ENCODE measurements around the gene SLC22A1. TPM values are rescaled to one million over a fixed set of nuclear protein-coding genes. Genes with fewer than 3 reads are reported as not detected.

The SLC22A1 gene
- total and polyA plus RNA-seq, 4 donors: 0.72 to 2.5 (median 1.3) TPM

GRCh38 chr6:160202411-160202810 lies 80.8 kb downstream of the SLC22A1 start:
- Histone ChIP-seq H3K36me3 (ENCODE audit: control insufficient read depth in 4 of 4, insufficient read depth in 4 of 4, low read length in 4 of 4) (no peaks in the 10 kb centered on the region), H3K4me3 (no peak overlapping the region), H3K9me3 (ENCODE audit: control insufficient read depth in 4 of 4, insufficient read depth in 3 of 4, low read length in 3 of 4) (peaks cover 0 to 2% (median 0%) of the 10 kb centered on the region in 4 donors), H3K4me1 (ENCODE audit: control insufficient read depth in 5 of 5, insufficient read depth in 5 of 5, low read length in 5 of 5) (no peaks in the 10 kb centered on the region), H3K9ac (ENCODE audit: insufficient read depth in 1 of 2, low read length in 2 of 2) (no peak overlapping the region), H3K27me3 (ENCODE audit: control insufficient read depth in 3 of 3, insufficient read depth in 3 of 3, low read length in 2 of 3) (no peaks in the 10 kb centered on the region), H3K27ac (ENCODE audit: low read depth in 1 of 2, low read length in 1 of 2) (no peak overlapping the region)
- peak in 2 of 3 donors; percentile 10 to 56 for DNase-seq
- no peak for TF ChIP-seq CTCF (IDR thresholded peaks at IDR 0.05; ENCODE audit: control extremely low read depth, extremely low read depth)
- no peak for ATAC-seq (ENCODE audit: insufficient read depth, low FRiP score)
- WGBS, 2 donors: 35 to 51% methylated on average over 2 of the region's 2 CpGs

- no peaks in the 10 kb centered on the region for H3K27me3 ChIP-seq (ENCODE audit: control insufficient read depth in 3 of 3, insufficient read depth in 3 of 3, low read length in 2 of 3)
- H3K4me1 ChIP-seq (ENCODE audit: control insufficient read depth in 5 of 5, insufficient read depth in 5 of 5, low read length in 5 of 5): no peaks in the 10 kb centered on the region
- DNase-seq (no peak), ATAC-seq (ENCODE audit: insufficient read depth, low FRiP score) (no peak)
- no peaks in the 10 kb centered on the region for H3K36me3 ChIP-seq (ENCODE audit: control insufficient read depth in 4 of 4, insufficient read depth in 4 of 4, low read length in 4 of 4)
- H3K9ac ChIP-seq (ENCODE audit: insufficient read depth in 1 of 2, low read length in 2 of 2): no peak overlapping the region
- no peak for TF ChIP-seq CTCF (IDR thresholded peaks at IDR 0.05; ENCODE audit: control extremely low read depth, extremely low read depth)
- H3K4me3 ChIP-seq: no peak overlapping the region
- no peak overlapping the region for H3K27ac ChIP-seq (ENCODE audit: low read depth in 1 of 2, low read length in 1 of 2)
- H3K9me3 ChIP-seq (ENCODE audit: control insufficient read depth in 4 of 4, insufficient read depth in 3 of 4, low read length in 3 of 4): peaks cover 0 to 4% (median 0%) of the 10 kb centered on the region in 4 donors
- 76 to 95% methylated on average over 3 of the region's 3 CpGs for WGBS, 2 donors
Measured at GRCh38 chr6:160203076-160203475, 81.5 kb downstream of the SLC22A1 start.

GRCh38 chr6:160203522-160203921 lies 81.9 kb downstream of the SLC22A1 start:
- H3K27me3 ChIP-seq (ENCODE audit: control insufficient read depth in 3 of 3, insufficient read depth in 3 of 3, low read length in 2 of 3): no peaks in the 10 kb centered on the region
- H3K9ac ChIP-seq (ENCODE audit: insufficient read depth in 1 of 2, low read length in 2 of 2): no peak overlapping the region
- no peaks in the 10 kb centered on the region for H3K4me1 ChIP-seq (ENCODE audit: control insufficient read depth in 5 of 5, insufficient read depth in 5 of 5, low read length in 5 of 5)
- no peak for DNase-seq
- no peak overlapping the region for H3K4me3 ChIP-seq
- no peak overlapping the region for H3K27ac ChIP-seq (ENCODE audit: low read depth in 1 of 2, low read length in 1 of 2)
- no peaks in the 10 kb centered on the region for H3K36me3 ChIP-seq (ENCODE audit: control insufficient read depth in 4 of 4, insufficient read depth in 4 of 4, low read length in 4 of 4)
- TF ChIP-seq CTCF (IDR thresholded peaks at IDR 0.05; ENCODE audit: control extremely low read depth, extremely low read depth): no peak
- peaks cover 0 to 4% (median 0%) of the 10 kb centered on the region in 4 donors for H3K9me3 ChIP-seq (ENCODE audit: control insufficient read depth in 4 of 4, insufficient read depth in 3 of 4, low read length in 3 of 4)
- no peak for ATAC-seq (ENCODE audit: insufficient read depth, low FRiP score)

GRCh38 chr6:160203953-160204352 lies 82.3 kb downstream of the SLC22A1 start:
- WGBS, 2 donors: 79 to 84% methylated on average over 2 of the region's 2 CpGs
- H3K36me3 ChIP-seq (ENCODE audit: control insufficient read depth in 4 of 4, insufficient read depth in 4 of 4, low read length in 4 of 4): no peaks in the 10 kb centered on the region
- ATAC-seq (ENCODE audit: insufficient read depth, low FRiP score) (no peak), DNase-seq (no peak)
- H3K27me3 ChIP-seq (ENCODE audit: control insufficient read depth in 3 of 3, insufficient read depth in 3 of 3, low read length in 2 of 3): no peaks in the 10 kb centered on the region
- H3K27ac ChIP-seq (ENCODE audit: low read depth in 1 of 2, low read length in 1 of 2): no peak overlapping the region
- no peaks in the 10 kb centered on the region for H3K4me1 ChIP-seq (ENCODE audit: control insufficient read depth in 5 of 5, insufficient read depth in 5 of 5, low read length in 5 of 5)
- peaks cover 0 to 4% (median 0%) of the 10 kb centered on the region in 4 donors for H3K9me3 ChIP-seq (ENCODE audit: control insufficient read depth in 4 of 4, insufficient read depth in 3 of 4, low read length in 3 of 4)
- H3K4me3 ChIP-seq: no peak overlapping the region
- no peak for TF ChIP-seq CTCF (IDR thresholded peaks at IDR 0.05; ENCODE audit: control extremely low read depth, extremely low read depth)
- H3K9ac ChIP-seq (ENCODE audit: insufficient read depth in 1 of 2, low read length in 2 of 2): no peak overlapping the region
